NB4 (cell line): Measurements from ENCODE around the gene SIPA1.

ENCODE experiments used
- MYC ChIP-seq: IDR thresholded peaks from 2 replicates; pipeline ENCODE4 v1.6.1; 2011; ENCODE audit warnings: low read depth, low read length
- POLR2A ChIP-seq: IDR thresholded peaks from 2 replicates; pipeline ENCODE4 v1.6.1; 2011; ENCODE audit warnings: mild to moderate bottlenecking; ENCODE audit not compliant: insufficient read length; ENCODE audit errors: extremely low read depth
- TF ChIP-seq, protein P1 (sequence below): IDR thresholded peaks from one replicate; pipeline ENCODE4 v1.5.1; 2012; ENCODE audit warnings: low read depth, low read length

DNA sequence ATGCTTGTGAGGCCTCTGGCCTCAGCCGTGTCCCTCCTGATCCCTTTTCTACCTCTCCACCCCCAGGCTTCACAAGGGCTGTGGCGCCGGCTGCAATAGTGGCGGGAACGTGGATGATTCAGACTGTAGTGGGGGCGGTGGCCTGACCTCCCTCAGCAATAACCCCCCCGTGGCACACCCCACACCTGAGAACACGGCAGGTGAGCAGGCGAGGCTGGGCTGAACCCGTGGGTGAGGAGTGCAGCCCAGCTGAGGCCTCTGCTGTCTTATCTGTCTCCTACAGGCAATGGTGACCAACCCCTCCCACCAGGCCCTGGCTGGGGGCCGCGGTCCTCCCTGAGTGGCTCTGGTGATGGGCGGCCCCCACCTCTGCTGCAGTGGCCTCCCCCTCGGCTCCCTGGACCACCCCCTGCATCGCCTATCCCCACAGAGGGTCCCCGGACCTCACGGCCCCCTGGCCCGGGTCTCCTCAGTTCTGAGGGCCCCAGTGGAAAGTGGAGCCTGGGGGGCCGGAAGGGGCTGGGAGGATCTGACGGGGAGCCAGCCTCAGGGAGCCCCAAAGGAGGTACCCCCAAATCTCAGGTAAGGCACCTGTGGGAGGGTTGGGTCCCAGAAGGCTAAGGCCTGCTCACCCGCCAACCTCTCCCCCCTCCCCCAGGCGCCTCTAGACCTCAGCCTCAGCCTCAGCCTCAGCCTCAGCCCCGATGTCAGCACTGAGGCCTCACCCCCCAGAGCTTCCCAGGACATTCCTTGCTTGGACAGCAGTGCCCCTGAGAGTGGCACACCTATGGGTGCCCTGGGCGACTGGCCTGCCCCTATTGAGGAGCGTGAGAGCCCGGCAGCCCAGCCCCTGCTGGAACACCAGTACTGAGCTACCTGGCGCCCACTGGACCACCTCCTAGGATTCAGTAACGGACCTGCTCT lies 1.5 kb upstream of the SIPA1 start:
- TF ChIP-seq, protein P1, sequence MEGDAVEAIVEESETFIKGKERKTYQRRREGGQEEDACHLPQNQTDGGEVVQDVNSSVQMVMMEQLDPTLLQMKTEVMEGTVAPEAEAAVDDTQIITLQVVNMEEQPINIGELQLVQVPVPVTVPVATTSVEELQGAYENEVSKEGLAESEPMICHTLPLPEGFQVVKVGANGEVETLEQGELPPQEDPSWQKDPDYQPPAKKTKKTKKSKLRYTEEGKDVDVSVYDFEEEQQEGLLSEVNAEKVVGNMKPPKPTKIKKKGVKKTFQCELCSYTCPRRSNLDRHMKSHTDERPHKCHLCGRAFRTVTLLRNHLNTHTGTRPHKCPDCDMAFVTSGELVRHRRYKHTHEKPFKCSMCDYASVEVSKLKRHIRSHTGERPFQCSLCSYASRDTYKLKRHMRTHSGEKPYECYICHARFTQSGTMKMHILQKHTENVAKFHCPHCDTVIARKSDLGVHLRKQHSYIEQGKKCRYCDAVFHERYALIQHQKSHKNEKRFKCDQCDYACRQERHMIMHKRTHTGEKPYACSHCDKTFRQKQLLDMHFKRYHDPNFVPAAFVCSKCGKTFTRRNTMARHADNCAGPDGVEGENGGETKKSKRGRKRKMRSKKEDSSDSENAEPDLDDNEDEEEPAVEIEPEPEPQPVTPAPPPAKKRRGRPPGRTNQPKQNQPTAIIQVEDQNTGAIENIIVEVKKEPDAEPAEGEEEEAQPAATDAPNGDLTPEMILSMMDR = no peak
- TF ChIP-seq POLR2A (no peak), MYC (no peak)
